Natural killer cell treated with Interleukin-12 subunit alpha and Interleukin-12 subunit beta and Interleukin-15 and Interleukin-18, amount 100 ng/mL, for 72 hours (primary cell): ENCODE measurements around the gene LDHB. TPM values are rescaled to one million over a fixed set of nuclear protein-coding genes. Genes with fewer than 3 reads are reported as not detected.
"Not testable (repeated sequence)": the region's sequence is repeated elsewhere in the genome, so short reads cannot be mapped to it uniquely, and the experiment has no call there.

Experiments used
- ATAC-seq, 2 donors: fragments of 150-1000 bp; cut with Tn5 transposase in 1 of 2; sonication (Bioruptor Pico), chemical (Tn5 transposase) in 1 of 2; 2 replicates each; pipeline ENCODE4 v1.10.0; 2021
- DNase-seq: peaks from one replicate; pipeline ENCODE4 v3.0.0; 2022; ENCODE audit warnings: low spot score
- H3K27ac Mint-ChIP-seq, 2 donors: 1 replicate in 1 of 2; 2 replicates in 1 of 2; pipeline ENCODE4 v1.8.0; 2022; ENCODE audit warnings: mixed read lengths in 2 of 2, mild to moderate bottlenecking in 1 of 2, moderate library complexity in 1 of 2
- H3K27me3 Mint-ChIP-seq, 2 donors: 1 replicate in 1 of 2; 2 replicates in 1 of 2; pipeline ENCODE4 v1.8.0; 2022; ENCODE audit warnings: mixed read lengths in 2 of 2
- H3K36me3 Mint-ChIP-seq: one replicate; pipeline ENCODE4 v1.8.0; 2022; ENCODE audit warnings: mixed read lengths
- H3K4me1 Mint-ChIP-seq, 2 donors: 1 replicate in 1 of 2; 2 replicates in 1 of 2; pipeline ENCODE4 v1.8.0; 2022; ENCODE audit warnings: low read depth in 2 of 2, mixed read lengths in 2 of 2, mild to moderate bottlenecking in 1 of 2
- H3K4me3 Mint-ChIP-seq: one replicate; pipeline ENCODE4 v1.8.0; 2022; ENCODE audit warnings: mixed read lengths
- H3K9me3 Mint-ChIP-seq: 2 replicates; pipeline ENCODE4 v1.8.0; 2022; ENCODE audit warnings: mixed read lengths
- total RNA-seq, 2 donors: library from RNA; stranded (reverse); gene quantifications; one replicate each; pipeline ENCODE4 v1.2.3, GENCODE V29; 2022

LDHB gene
- total RNA-seq, 2 donors from 2014 or later, result 590 to 705 TPM

GRCh38 chr12:21649034-21649433 lies 8.6 kb downstream of the LDHB start:
- Mint-ChIP-seq H3K27me3 (no peaks in the 10 kb centered on the region), H3K9me3 (no peaks in the 10 kb centered on the region), H3K36me3 (peaks cover 67% of the 10 kb centered on the region), H3K4me3 (no peak overlapping the region), H3K4me1 (peaks cover 9 to 27% of the 10 kb centered on the region in 2 donors), H3K27ac (no peak overlapping the region)
- DNase-seq (no peak), ATAC-seq (no peak)

- Mint-ChIP-seq H3K27me3 (no peaks in the 10 kb centered on the region), H3K27ac (no peak overlapping the region)
Measured at GRCh38 chr12:21648378-21648777, 9.3 kb downstream of the LDHB start.

GRCh38 chr12:21647179-21647578 lies 10.5 kb downstream of the LDHB start:
- peaks cover 9 to 18% of the 10 kb centered on the region in 2 donors for H3K4me1 Mint-ChIP-seq

More at GRCh38 chr12:21648378-21648777, 9.3 kb downstream of the LDHB start:
- ATAC-seq (no peak), DNase-seq (no peak)
- Mint-ChIP-seq H3K4me1 (peaks cover 9 to 22% of the 10 kb centered on the region in 2 donors), H3K36me3 (peaks cover 68% of the 10 kb centered on the region), H3K9me3 (no peaks in the 10 kb centered on the region), H3K4me3 (no peak overlapping the region)

DNA sequence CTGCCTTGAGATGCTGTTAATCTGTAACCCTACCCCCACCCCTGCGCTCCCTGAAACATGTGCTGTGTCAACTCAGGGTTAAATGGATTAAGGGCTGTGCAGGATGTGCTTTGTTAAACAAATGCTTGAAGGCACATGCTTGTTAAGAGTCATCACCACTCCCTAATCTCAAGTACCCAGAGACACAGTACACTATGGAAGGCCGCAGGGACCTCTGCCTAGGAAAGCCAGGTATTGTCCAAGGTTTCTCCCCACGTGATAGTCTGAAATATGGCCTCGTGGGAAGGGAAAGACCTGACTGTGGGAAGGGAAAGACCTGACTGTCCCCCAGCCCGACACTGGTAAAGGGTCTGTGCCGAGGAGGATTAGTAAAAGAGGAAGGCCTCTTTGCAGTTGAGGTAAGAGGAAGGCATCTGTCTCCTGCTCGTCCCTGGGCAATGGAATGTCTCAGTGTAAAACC lies 12.6 kb downstream of the LDHB start:
- H3K4me3 Mint-ChIP-seq, ATAC-seq, H3K9me3 Mint-ChIP-seq, H3K27ac Mint-ChIP-seq, H3K27me3 Mint-ChIP-seq, H3K4me1 Mint-ChIP-seq, DNase-seq: not testable (repeated sequence)
- peaks cover 59% of the 10 kb centered on the region for H3K36me3 Mint-ChIP-seq

More at GRCh38 chr12:21647179-21647578, 10.5 kb downstream of the LDHB start:
- Mint-ChIP-seq H3K9me3 (no peaks in the 10 kb centered on the region), H3K4me3 (no peak overlapping the region), H3K27me3 (no peaks in the 10 kb centered on the region), H3K36me3 (peaks cover 64% of the 10 kb centered on the region), H3K27ac (no peak overlapping the region)
- no peak for DNase-seq
- no peak for ATAC-seq

DNA sequence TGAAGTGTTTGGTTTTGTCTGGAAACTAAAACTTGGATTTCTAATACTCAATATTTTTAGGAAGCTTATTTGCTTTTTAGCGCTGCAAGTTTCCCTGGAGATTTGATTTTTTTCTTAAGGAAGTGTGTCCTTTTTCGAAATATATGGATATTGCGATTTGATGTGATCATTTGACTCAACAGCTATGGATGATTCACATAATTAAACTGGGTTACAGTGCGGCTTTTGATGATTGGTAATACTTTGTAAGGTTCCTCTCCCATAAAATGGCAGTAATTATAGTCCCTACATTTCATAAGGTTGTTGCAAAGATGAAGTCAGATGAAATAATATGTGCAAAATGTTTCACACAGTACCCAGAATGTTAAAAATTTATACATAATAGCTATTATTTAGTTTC lies 13.1 kb downstream of the LDHB start:
- Mint-ChIP-seq H3K9me3 (no peaks in the 10 kb centered on the region), H3K4me1 (peaks cover 5 to 9% of the 10 kb centered on the region in 2 donors), H3K36me3 (peaks cover 55% of the 10 kb centered on the region), H3K27ac (no peak overlapping the region), H3K4me3 (no peak overlapping the region), H3K27me3 (no peaks in the 10 kb centered on the region)
- DNase-seq, result no peak
- ATAC-seq, result no peak

DNA sequence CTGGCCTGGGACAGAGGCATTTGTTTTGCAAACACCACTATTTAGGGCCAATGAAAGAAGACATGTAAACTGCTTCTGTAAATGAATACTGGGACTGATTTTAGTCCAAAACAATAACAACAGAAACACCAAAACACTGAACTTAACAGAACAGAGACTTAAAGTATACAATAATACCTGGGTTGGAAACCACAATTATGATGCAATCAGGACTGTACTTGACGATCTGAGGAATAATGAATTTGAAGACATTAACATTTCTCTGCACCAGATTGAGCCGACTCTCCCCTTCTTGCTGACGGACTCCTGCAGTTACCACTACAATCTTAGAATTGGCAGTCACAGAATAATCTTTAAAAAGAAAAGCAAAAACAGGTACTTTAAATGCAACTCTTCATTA lies 13.9 kb downstream of the LDHB start:
- ATAC-seq (no peak), DNase-seq (no peak)
- H3K27ac Mint-ChIP-seq, result no peak overlapping the region
- H3K27me3 Mint-ChIP-seq, result no peaks in the 10 kb centered on the region
- no peak overlapping the region for H3K4me3 Mint-ChIP-seq
- peaks cover 5 to 9% of the 10 kb centered on the region in 2 donors for H3K4me1 Mint-ChIP-seq
- H3K36me3 Mint-ChIP-seq, result peaks cover 54% of the 10 kb centered on the region
- no peaks in the 10 kb centered on the region for H3K9me3 Mint-ChIP-seq

DNA sequence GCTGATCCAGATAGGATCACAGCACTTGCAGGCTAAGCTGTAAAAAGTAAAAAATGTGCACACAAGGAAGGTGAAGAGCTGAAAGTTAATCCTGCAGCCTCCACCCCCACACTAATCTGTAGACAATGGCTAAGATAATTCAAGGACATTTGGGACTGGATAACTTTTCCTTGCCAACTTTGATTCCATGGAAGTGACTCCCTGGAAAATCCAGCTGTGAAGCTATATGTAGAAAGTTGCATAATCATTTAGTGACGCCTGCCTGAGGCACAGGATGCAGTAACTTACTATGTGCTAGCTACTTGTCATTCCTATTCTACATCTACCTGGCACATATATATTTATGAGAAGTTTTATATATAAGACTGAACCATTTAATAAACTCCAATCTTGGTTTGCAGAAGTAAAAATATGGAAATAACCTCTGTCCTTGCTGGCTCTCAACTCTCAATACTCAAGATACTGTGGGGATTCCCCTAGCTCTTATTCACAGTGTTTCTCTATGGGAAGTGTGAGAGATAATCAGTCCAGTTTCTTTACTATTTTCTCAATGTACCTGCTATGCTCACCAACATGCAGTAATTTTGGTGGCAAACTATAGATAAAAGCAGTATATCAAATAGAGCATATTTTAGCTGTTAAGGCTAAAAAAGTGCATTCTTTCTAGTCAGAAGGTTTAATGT lies 14.8 kb downstream of the LDHB start:
- H3K27ac Mint-ChIP-seq, result peak overlapping the region in 1 of 2 donors; percentile 24
- no peaks in the 10 kb centered on the region for H3K27me3 Mint-ChIP-seq
- H3K9me3 Mint-ChIP-seq, result no peaks in the 10 kb centered on the region
- no peak overlapping the region for H3K4me3 Mint-ChIP-seq
- H3K36me3 Mint-ChIP-seq, result peaks cover 52% of the 10 kb centered on the region
- H3K4me1 Mint-ChIP-seq, result peaks cover 5 to 9% of the 10 kb centered on the region in 2 donors
- ATAC-seq (no peak), DNase-seq (no peak)

DNA sequence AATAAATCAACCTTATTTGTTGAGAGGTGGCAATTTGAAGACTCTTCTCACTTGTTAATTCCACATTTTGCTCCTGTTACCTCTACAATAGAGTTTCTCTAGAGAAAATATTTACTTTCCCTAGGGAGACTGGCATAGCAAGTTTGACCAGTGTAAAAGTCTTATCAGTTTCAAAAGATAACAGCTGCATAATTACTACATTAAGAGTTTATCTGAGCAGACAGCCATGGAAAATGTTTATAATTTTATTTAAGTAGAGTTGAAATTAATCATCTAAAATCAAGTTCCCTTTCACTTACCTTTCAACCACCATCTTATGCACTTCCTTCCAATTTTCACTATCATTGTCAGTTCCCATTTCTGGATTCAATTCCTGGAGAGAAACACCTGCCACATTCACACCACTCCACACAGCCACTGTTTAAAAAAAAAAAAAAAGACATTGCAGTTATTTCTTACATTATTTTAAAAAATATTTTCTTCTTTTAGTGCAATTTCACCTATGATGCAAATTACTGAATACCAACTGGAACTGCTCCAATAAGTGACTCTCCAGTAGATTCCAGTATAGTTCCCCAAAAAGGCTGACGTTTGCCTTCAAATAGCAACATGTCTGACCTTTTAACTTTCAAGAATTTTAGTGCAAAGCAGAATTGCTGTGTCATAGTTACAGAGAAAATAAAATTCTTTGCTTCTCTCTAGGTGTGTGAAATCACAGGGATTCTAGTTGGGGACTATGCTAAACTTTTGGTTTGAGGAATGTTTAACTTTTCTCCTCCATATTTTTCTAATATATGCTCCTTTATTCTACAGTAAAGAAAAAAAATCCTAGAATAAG lies 19.4 kb downstream of the LDHB start:
- Mint-ChIP-seq H3K27me3 (no peaks in the 10 kb centered on the region), H3K9me3 (no peaks in the 10 kb centered on the region), H3K4me1 (peaks cover 4 to 5% of the 10 kb centered on the region in 2 donors), H3K27ac (no peak overlapping the region), H3K36me3 (peaks cover 31% of the 10 kb centered on the region), H3K4me3 (no peak overlapping the region)
- no peak for DNase-seq
- no peak for ATAC-seq

DNA sequence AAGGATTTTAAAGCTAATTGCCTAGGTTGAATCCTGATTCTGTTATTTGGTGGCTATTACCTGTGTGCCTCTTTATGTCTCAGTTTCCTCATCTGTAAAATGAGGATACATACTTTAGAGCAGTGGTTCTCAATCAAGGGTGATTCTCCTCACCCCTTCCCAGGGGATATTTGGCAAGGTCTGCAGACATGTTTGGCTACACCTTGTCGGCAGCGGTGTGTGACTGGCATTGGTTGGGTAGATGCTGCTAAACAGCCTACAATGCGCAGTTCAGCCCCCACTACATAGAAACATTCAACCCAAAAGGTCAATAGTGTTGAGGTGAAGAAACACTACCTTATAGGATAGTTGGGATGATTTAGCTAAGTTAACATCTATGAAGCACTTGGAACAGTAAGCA lies 23.4 kb downstream of the LDHB start:
- Mint-ChIP-seq H3K4me3 (no peak overlapping the region), H3K27me3 (no peaks in the 10 kb centered on the region), H3K4me1 (no peaks in the 10 kb centered on the region), H3K27ac (no peak overlapping the region), H3K9me3 (no peaks in the 10 kb centered on the region), H3K36me3 (peaks cover 14% of the 10 kb centered on the region)
- DNase-seq (no peak), ATAC-seq (no peak)

GRCh38 chr12:21631367-21631766 lies 26.3 kb downstream of the LDHB start:
- Mint-ChIP-seq H3K36me3 (peaks cover 10% of the 10 kb centered on the region), H3K27me3 (no peaks in the 10 kb centered on the region), H3K27ac (no peak overlapping the region), H3K9me3 (no peaks in the 10 kb centered on the region), H3K4me3 (no peak overlapping the region), H3K4me1 (no peaks in the 10 kb centered on the region)
- no peak for DNase-seq
- no peak for ATAC-seq

GRCh38 chr12:21627924-21628323 lies 29.7 kb downstream of the LDHB start:
- Mint-ChIP-seq H3K27ac (no peak overlapping the region), H3K4me3 (no peak overlapping the region), H3K27me3 (no peaks in the 10 kb centered on the region), H3K9me3 (peaks cover 3% of the 10 kb centered on the region), H3K4me1 (no peaks in the 10 kb centered on the region), H3K36me3 (no peaks in the 10 kb centered on the region)
- DNase-seq, result no peak
- no peak for ATAC-seq

DNA sequence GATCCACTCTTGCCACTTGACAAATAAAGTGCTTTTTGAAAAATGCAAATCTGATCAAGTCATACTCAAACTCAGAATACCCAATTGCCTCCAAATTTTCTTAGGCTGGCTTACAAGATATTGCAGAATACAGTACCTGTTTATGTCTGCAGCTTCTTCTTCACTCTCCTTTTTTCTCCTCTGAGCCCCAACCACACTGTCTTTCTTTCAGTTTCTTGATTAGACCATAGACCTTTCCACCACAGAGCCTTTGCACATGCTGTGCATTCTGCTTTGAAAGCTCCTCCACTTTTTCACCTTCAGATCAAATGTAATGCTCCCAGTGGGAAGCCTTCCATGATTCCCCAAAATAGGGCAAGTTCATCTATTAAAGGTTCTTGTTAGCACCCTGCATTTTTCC lies 39.1 kb downstream of the LDHB start:
- Mint-ChIP-seq H3K36me3 (no peaks in the 10 kb centered on the region), H3K27ac (no peak overlapping the region), H3K9me3 (peaks cover 3% of the 10 kb centered on the region), H3K4me1 (peaks cover 0 to 9% of the 10 kb centered on the region in 2 donors), H3K4me3 (no peak overlapping the region), H3K27me3 (peaks cover 6 to 12% of the 10 kb centered on the region in 2 donors)
- no peak for DNase-seq
- ATAC-seq, result no peak

DNA sequence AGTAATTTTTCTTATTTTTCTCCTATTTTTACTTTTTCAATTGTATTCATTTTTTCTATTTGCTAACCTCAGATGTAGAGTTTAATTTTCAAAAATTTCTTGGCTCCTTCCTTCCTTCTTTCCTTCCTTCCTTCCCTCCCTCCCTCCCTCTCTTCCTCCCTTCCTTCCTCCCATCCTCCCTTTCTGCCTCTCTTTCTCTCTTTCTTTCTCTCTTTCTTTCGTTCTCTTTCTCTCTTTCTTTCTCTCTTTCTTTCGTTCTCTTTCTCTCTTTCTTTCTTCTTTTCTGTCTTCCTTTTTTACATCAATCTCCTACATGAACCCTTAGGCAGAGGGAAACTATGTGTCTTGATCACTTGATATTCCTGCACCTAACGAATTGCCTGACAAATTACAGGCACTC lies 40.6 kb downstream of the LDHB start:
- ATAC-seq (no peak), DNase-seq (no peak)
- H3K27me3 Mint-ChIP-seq, result peaks cover 8 to 12% of the 10 kb centered on the region in 2 donors
- no peak overlapping the region for H3K4me3 Mint-ChIP-seq
- peaks cover 0 to 9% of the 10 kb centered on the region in 2 donors for H3K4me1 Mint-ChIP-seq
- peaks cover 3% of the 10 kb centered on the region for H3K9me3 Mint-ChIP-seq
- no peak overlapping the region for H3K27ac Mint-ChIP-seq
- H3K36me3 Mint-ChIP-seq, result no peaks in the 10 kb centered on the region

DNA sequence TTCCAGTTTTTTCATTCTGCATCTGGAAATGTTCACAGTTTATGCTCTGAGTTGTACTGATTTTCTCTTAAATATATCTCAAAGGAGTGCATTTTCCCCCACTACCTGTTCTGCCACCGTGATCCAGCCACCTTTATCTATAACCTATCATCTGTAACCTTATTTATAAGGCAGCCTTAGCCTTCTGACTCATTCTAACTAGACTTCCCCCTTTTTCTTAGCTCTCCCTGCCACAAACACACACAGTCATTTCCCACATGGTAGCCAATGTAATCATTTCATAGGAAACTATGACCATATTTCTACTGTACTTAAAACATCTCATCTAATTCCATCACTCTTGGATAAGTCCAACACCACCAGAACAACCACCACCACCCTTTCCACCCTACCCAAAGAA lies 42.2 kb downstream of the LDHB start:
- Mint-ChIP-seq H3K27me3 (peaks cover 8 to 12% of the 10 kb centered on the region in 2 donors), H3K9me3 (no peaks in the 10 kb centered on the region), H3K4me3 (no peak overlapping the region), H3K27ac (no peak overlapping the region), H3K36me3 (no peaks in the 10 kb centered on the region), H3K4me1 (peaks cover 0 to 9% of the 10 kb centered on the region in 2 donors)
- no peak for DNase-seq
- no peak for ATAC-seq
